ENCODE measurements around the gene CHPT1.

Gene CHPT1

GRCh38 chr12:101697197-101697929 lies at the start of gene CHPT1:
Gene CHPT1, plus strand, starts transcription at chr12:101697640. Its CDS starts 222 bp downstream, at chr12:101697862.
- DNase-seq (ENCODE audit: low read depth) = peak; percentile 98
- TF ChIP-seq MAX (IDR thresholded peaks at IDR 0.05; ENCODE audit: low read depth, low read length) (peak; percentile 78), MYC (IDR thresholded peaks at IDR 0.05; ENCODE audit: low read depth, low read length) (peak; percentile 66; the same call in 1 of the 2 replicates), POLR2A (IDR thresholded peaks at IDR 0.05; ENCODE audit: extremely low read depth, insufficient read length) (peak; percentile 78), CTCF (IDR thresholded peaks at IDR 0.05; ENCODE audit: low read depth, low read length) (no peak)
- peak within 1 kb of the TSS; percentile 77 for H3K4me3 ChIP-seq (ENCODE audit: low read depth, low read length)

- TF ChIP-seq MYC (IDR thresholded peaks at IDR 0.05; ENCODE audit: low read depth, low read length) (no peak), MAX (IDR thresholded peaks at IDR 0.05; ENCODE audit: low read depth, low read length) (no peak), CTCF (IDR thresholded peaks at IDR 0.05; ENCODE audit: low read depth, low read length) (no peak), POLR2A (IDR thresholded peaks at IDR 0.05; ENCODE audit: extremely low read depth, insufficient read length) (no peak)
- H3K4me3 ChIP-seq (ENCODE audit: low read depth, low read length) = no peak overlapping the region
- no peak for DNase-seq (ENCODE audit: low read depth)
These were observed 49.7 kb upstream of the CHPT1 start for GRCh38 chr12:101647711-101648110.

- H3K4me3 ChIP-seq (ENCODE audit: low read depth, low read length) = no peak overlapping the region
- no peak for TF ChIP-seq POLR2A (IDR thresholded peaks at IDR 0.05; ENCODE audit: extremely low read depth, insufficient read length)
- no peak for TF ChIP-seq CTCF (IDR thresholded peaks at IDR 0.05; ENCODE audit: low read depth, low read length)
- TF ChIP-seq MAX (IDR thresholded peaks at IDR 0.05; ENCODE audit: low read depth, low read length) = no peak
- TF ChIP-seq MYC (IDR thresholded peaks at IDR 0.05; ENCODE audit: low read depth, low read length) = no peak
- DNase-seq (ENCODE audit: low read depth) = no peak
These were observed 49.2 kb upstream of the CHPT1 start for GRCh38 chr12:101648195-101648594.

GRCh38 chr12:101650346-101651117 lies 46.9 kb upstream of the CHPT1 start:
- no peak for DNase-seq (ENCODE audit: low read depth)
- TF ChIP-seq POLR2A (IDR thresholded peaks at IDR 0.05; ENCODE audit: extremely low read depth, insufficient read length) = no peak
- TF ChIP-seq CTCF (IDR thresholded peaks at IDR 0.05; ENCODE audit: low read depth, low read length) = no peak
- no peak for TF ChIP-seq MAX (IDR thresholded peaks at IDR 0.05; ENCODE audit: low read depth, low read length)
- TF ChIP-seq MYC (IDR thresholded peaks at IDR 0.05; ENCODE audit: low read depth, low read length) = no peak
- no peak overlapping the region for H3K4me3 ChIP-seq (ENCODE audit: low read depth, low read length)

GRCh38 chr12:101653030-101653429 lies 44.4 kb upstream of the CHPT1 start:
- no peak overlapping the region for H3K4me3 ChIP-seq (ENCODE audit: low read depth, low read length)
- no peak for DNase-seq (ENCODE audit: low read depth)
- no peak for TF ChIP-seq CTCF (IDR thresholded peaks at IDR 0.05; ENCODE audit: low read depth, low read length)
- no peak for TF ChIP-seq MYC (IDR thresholded peaks at IDR 0.05; ENCODE audit: low read depth, low read length)
- TF ChIP-seq MAX (IDR thresholded peaks at IDR 0.05; ENCODE audit: low read depth, low read length) = no peak
- TF ChIP-seq POLR2A (IDR thresholded peaks at IDR 0.05; ENCODE audit: extremely low read depth, insufficient read length) = no peak

Data from NB4 (cell line).